Natural killer cell treated with Interleukin-12 subunit alpha and Interleukin-12 subunit beta and Interleukin-15 and Interleukin-18, amount 100 ng/mL, for 72 hours (primary cell): ENCODE measurements around the gene CD28. TPM values are rescaled to one million over a fixed set of nuclear protein-coding genes. Genes with fewer than 3 reads are reported as not detected.

Experiments
- ATAC-seq, 2 donors: fragments of 150-1000 bp; cut with Tn5 transposase in 1 of 2; sonication (Bioruptor Pico), chemical (Tn5 transposase) in 1 of 2; 2 replicates each; pipeline ENCODE4 v1.10.0; 2021
- DNase-seq: peaks from one replicate; pipeline ENCODE4 v3.0.0; 2022; ENCODE audit warnings: low spot score
- H3K27ac Mint-ChIP-seq, 2 donors: 1 replicate in 1 of 2; 2 replicates in 1 of 2; pipeline ENCODE4 v1.8.0; 2022; ENCODE audit warnings: mixed read lengths in 2 of 2, mild to moderate bottlenecking in 1 of 2, moderate library complexity in 1 of 2
- H3K27me3 Mint-ChIP-seq, 2 donors: 1 replicate in 1 of 2; 2 replicates in 1 of 2; pipeline ENCODE4 v1.8.0; 2022; ENCODE audit warnings: mixed read lengths in 2 of 2
- H3K36me3 Mint-ChIP-seq: one replicate; pipeline ENCODE4 v1.8.0; 2022; ENCODE audit warnings: mixed read lengths
- H3K4me1 Mint-ChIP-seq, 2 donors: 1 replicate in 1 of 2; 2 replicates in 1 of 2; pipeline ENCODE4 v1.8.0; 2022; ENCODE audit warnings: low read depth in 2 of 2, mixed read lengths in 2 of 2, mild to moderate bottlenecking in 1 of 2
- H3K4me3 Mint-ChIP-seq: one replicate; pipeline ENCODE4 v1.8.0; 2022; ENCODE audit warnings: mixed read lengths
- H3K9me3 Mint-ChIP-seq: 2 replicates; pipeline ENCODE4 v1.8.0; 2022; ENCODE audit warnings: mixed read lengths
- total RNA-seq, 2 donors: library from RNA; stranded (reverse); gene quantifications; one replicate each; pipeline ENCODE4 v1.2.3, GENCODE V29; 2022

Gene CD28
- total RNA-seq, 2 donors from 2014 or later = 2.5 to 3.2 TPM

DNA sequence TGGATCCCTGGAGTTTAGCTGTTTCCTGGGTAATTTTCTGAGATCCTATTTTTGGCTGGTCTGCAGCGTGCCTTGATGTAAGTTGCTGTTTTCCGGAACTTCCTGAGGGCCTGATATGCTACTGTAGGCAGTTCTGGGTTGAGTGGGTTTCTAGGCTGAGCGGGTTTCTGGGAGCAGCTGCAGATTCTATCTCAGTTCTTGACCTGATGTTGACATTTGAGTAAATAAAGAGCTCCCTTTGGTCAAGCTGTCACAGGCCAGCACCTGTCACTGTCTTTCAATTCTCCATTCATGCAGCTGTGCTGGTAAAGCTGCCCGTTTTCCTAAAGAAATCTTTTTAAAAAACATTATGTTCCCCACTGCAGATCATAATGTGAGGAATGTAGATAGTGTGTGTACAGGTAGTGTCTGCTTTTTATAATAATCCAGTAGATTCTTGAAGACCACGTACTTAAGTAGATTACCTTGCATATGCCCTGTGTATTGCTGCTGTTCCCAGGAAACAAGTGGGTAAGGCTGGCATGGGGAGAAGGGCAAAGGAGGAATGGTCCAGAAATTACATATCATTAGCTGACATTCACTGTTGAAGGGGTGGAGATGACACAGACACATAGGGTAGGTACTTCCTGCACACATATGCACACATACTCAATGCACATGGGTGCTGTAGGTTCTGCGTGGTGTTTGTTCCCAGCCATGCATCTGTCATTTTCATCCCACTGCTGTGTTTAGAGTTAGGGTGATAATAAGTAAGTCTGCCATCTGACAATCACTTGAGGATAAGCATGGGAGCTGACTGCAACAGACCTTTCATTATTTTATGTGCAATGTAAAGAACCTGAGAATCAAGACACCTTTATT is 25.9 kb downstream of the CD28 start:
- ATAC-seq = no peak
- Mint-ChIP-seq H3K9me3 (no peaks in the 10 kb centered on the region), H3K4me3 (no peak overlapping the region)

DNA sequence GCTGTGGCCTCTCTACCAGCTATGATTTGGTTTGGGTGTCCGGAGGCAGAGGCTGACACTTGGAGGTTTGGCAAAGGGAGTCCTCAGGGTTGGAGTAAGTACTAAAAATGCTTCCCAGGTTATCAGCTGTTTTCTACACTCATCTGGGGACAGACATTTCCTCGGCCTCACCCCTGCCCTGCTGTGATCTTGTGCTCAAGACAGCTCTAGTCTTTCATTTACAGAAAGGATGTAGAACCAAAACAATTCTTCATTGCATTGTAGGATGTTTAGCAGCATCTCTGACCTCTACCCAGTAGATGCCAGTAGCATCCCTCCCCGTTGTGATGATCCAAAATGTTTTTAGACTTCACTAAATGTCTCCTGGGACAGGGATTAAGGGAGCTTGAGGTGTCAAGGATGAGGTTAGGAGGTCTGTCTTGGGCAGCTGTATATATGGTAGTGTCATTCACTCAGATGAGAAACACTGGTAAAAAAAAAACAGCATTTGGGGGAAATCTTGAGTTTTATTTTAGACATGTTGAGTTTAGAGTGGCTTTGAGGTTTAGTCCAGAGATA is 26.6 kb downstream of the CD28 start:
- no peaks in the 10 kb centered on the region for H3K9me3 Mint-ChIP-seq

More for the DNA sequence above, 25.9 kb downstream of the CD28 start:
- Mint-ChIP-seq H3K27me3 (no peaks in the 10 kb centered on the region), H3K36me3 (no peaks in the 10 kb centered on the region), H3K27ac (peak overlapping the region; percentile 24 to 27), H3K4me1 (peaks cover 15 to 26% of the 10 kb centered on the region in 2 donors)
- DNase-seq = no peak

DNA sequence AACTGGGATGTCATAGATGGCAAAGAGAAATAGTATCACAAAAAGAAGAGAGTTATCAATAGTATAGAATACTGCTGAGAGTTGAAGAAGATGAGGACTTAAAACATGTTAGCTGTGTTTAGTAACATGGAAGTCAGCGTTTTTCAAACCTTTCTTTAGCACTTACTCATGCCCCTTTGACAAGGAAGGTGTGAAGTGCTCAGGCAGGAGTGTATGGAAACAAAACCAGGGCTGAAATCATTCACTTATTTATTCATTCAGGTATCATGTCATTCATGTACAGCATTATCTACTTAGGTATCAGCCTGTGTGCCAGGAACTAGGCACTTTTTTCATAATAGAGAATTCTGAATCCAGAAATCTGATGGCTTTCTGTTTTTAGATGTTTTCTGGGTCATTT is 27.2 kb downstream of the CD28 start:
- H3K4me1 Mint-ChIP-seq = peaks cover 15 to 26% of the 10 kb centered on the region in 2 donors
- H3K9me3 Mint-ChIP-seq = no peaks in the 10 kb centered on the region
- no peaks in the 10 kb centered on the region for H3K27me3 Mint-ChIP-seq
- DNase-seq (no peak), ATAC-seq (peak; percentile 65 to 67)
- no peaks in the 10 kb centered on the region for H3K36me3 Mint-ChIP-seq
- H3K27ac Mint-ChIP-seq = peak overlapping the region; percentile 27 to 45
- peak overlapping the region; percentile 14 for H3K4me3 Mint-ChIP-seq

More for the DNA sequence above, 26.6 kb downstream of the CD28 start:
- Mint-ChIP-seq H3K4me3 (peak overlapping the region; percentile 14), H3K36me3 (no peaks in the 10 kb centered on the region), H3K27me3 (no peaks in the 10 kb centered on the region), H3K4me1 (peaks cover 15 to 26% of the 10 kb centered on the region in 2 donors), H3K27ac (peak overlapping the region; percentile 27 to 45)
- DNase-seq = no peak
- no peak for ATAC-seq

DNA sequence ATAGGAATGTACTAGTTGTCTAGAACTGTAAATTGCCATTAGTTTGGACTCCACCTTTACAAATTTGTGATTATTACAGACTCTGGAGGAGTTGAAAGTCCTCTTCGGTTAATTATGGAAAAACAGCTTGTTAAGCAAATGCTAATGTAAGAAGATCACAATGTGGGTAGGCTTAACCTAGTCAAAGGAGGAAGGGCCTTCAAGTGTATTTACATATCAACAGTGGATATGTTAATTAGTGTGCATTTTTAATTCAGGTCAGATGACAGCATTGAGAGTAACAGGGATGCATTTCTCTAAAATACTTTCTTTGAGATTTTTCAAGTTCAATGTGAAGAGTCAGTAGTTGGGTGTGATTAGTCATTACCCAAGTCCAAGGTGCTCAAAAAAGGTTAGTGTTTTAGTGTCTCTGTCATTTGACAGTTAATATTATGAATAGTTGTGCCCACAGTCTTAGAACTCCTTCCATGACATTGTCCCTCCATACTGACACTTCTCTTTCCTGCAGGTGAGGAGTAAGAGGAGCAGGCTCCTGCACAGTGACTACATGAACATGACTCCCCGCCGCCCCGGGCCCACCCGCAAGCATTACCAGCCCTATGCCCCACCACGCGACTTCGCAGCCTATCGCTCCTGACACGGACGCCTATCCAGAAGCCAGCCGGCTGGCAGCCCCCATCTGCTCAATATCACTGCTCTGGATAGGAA is 28.0 kb downstream of the CD28 start:
- no peaks in the 10 kb centered on the region for H3K27me3 Mint-ChIP-seq
- DNase-seq = no peak
- no peaks in the 10 kb centered on the region for H3K36me3 Mint-ChIP-seq
- peak overlapping the region; percentile 45 to 67 for H3K27ac Mint-ChIP-seq
- H3K4me1 Mint-ChIP-seq = peaks cover 15 to 28% of the 10 kb centered on the region in 2 donors
- no peaks in the 10 kb centered on the region for H3K9me3 Mint-ChIP-seq
- ATAC-seq = peak in 1 of 2 donors; percentile 5
- no peak overlapping the region for H3K4me3 Mint-ChIP-seq

DNA sequence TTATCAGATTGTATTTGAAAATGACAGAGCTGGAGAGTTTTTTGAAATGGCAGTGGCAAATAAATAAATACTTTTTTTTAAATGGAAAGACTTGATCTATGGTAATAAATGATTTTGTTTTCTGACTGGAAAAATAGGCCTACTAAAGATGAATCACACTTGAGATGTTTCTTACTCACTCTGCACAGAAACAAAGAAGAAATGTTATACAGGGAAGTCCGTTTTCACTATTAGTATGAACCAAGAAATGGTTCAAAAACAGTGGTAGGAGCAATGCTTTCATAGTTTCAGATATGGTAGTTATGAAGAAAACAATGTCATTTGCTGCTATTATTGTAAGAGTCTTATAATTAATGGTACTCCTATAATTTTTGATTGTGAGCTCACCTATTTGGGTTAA is 30.9 kb downstream of the CD28 start:
- DNase-seq (no peak), ATAC-seq (peak in 1 of 2 donors; percentile 49)
- Mint-ChIP-seq H3K4me3 (peak overlapping the region; percentile 16), H3K9me3 (no peaks in the 10 kb centered on the region), H3K27ac (peak overlapping the region; percentile 41 to 60), H3K27me3 (no peaks in the 10 kb centered on the region), H3K36me3 (no peaks in the 10 kb centered on the region), H3K4me1 (peaks cover 19 to 31% of the 10 kb centered on the region in 2 donors)

DNA sequence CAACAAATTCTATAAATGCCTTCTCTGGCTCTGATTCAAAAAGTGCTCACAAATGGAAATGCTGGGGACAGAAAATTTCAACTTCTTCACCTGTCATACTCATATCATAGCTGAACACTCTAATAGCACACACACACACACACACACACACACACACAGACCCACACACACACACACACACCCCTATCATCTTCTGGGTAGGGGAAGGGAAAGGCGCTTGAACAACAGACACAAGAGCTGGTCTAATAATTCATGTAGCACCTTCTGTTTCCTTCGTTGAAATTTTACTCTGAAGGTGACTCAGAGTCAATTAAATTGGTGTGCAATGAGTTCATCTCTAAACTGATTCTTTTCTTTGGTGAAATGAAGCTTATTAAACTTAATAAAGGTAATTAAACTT is 32.9 kb downstream of the CD28 start:
- Mint-ChIP-seq H3K4me3 (peak overlapping the region; percentile 58), H3K36me3 (peaks cover 2% of the 10 kb centered on the region), H3K27ac (peak overlapping the region; percentile 68 to 72), H3K27me3 (no peaks in the 10 kb centered on the region), H3K4me1 (peaks cover 12 to 25% of the 10 kb centered on the region in 2 donors), H3K9me3 (no peaks in the 10 kb centered on the region)
- ATAC-seq (peak in 1 of 2 donors; percentile 43), DNase-seq (no peak)

DNA sequence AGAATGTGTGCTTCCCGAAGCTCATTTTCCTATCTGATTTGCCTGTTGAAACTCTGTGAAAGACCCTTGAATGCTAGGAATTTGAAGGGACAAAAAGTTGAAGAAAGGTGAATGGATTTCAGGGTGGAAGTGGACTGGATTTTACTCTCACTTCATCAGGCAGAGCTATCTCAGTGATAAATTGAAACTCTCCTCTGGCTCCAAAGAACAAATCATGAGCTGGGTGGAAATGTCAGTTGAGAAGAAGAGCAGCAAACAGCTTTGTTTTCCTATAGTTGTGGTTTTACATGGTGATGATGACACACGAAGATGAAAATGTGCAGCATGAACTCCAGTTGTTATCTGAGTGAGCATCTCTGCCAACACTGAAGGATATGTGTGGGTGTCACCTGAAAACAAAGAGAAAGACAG is 34.4 kb downstream of the CD28 start:
- Mint-ChIP-seq H3K4me3 (peak overlapping the region; percentile 67), H3K36me3 (peaks cover 7% of the 10 kb centered on the region), H3K27ac (peak overlapping the region; percentile 68 to 72), H3K9me3 (peaks cover 3% of the 10 kb centered on the region), H3K4me1 (peaks cover 16 to 31% of the 10 kb centered on the region in 2 donors), H3K27me3 (peaks cover 0 to 2% of the 10 kb centered on the region in 2 donors)
- DNase-seq (no peak), ATAC-seq (peak; percentile 64 to 75)

DNA sequence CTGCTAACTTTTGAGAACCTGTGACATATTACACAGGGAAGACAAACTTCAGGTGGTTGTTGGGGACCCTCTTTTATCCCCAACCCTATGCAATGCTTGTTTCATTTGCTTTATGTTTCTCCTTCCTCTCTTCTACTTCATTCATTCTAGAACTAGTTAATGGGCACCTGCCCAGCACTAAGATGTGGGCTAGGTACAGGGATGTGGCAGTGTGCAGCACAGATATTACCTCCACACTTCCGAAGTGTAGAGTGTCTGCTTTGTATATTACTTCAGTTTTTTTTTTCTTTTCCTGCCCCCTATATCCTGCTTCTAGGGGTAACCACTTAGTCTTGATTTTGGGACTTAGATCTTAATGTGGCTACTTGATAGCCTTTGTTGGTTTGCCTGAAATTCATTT is 35.1 kb downstream of the CD28 start:
- peaks cover 3% of the 10 kb centered on the region for H3K9me3 Mint-ChIP-seq

DNA sequence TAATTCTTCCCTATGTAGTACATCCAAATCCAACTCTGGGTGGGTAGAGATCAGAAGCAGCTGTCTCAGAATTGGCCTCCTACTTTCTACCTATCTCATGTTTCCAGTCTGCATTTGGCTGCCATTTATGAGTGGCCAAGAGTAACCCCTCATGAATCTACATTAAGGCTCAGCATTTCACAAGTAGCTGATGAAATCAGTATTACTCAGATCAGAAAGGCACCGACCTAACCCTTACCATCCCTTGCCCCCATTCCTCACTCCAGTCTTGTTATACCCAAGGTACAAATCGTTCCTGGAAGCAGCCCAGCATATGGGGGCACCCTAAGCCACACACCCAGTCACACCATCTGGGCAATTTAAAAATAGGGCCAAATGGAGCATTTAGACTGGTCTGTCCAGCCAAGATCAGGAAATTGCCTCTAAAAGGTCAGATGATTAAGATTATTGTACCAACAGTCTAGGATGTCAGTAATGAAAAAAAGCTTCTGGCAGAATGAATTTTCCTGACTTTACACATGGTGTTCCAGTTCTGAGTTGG is 37.1 kb downstream of the CD28 start:
- Mint-ChIP-seq H3K27ac (no peak overlapping the region), H3K36me3 (peaks cover 7% of the 10 kb centered on the region), H3K9me3 (peaks cover 3% of the 10 kb centered on the region), H3K27me3 (peaks cover 0 to 2% of the 10 kb centered on the region in 2 donors), H3K4me3 (no peak overlapping the region), H3K4me1 (peaks cover 16 to 35% of the 10 kb centered on the region in 2 donors)
- DNase-seq = no peak
- no peak for ATAC-seq

More for the DNA sequence above, 35.1 kb downstream of the CD28 start:
- ATAC-seq (no peak), DNase-seq (no peak)
- Mint-ChIP-seq H3K27me3 (peaks cover 0 to 2% of the 10 kb centered on the region in 2 donors), H3K4me1 (peaks cover 16 to 31% of the 10 kb centered on the region in 2 donors), H3K27ac (peak overlapping the region; percentile 68 to 72), H3K4me3 (peak overlapping the region; percentile 67), H3K36me3 (peaks cover 7% of the 10 kb centered on the region)

DNA sequence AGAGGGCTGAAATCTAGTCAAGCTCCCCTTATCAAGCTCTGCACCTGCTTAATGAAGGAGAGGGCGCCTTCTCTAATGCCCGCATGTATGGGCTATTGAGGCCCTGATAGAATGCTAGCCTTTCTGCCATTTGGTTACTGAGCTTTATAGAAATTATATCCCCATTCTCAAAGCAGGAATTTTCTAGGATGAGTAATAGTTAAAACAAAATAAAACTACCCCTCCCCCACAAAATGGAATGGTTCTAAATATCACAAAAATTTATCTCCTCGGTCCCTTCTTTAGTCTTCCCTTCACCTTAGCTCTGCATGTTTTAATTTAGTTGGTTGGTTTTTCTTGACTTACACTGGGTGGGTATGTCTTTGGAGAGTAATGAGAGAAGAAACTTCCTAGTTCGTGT is 37.7 kb downstream of the CD28 start:
- no peak overlapping the region for H3K27ac Mint-ChIP-seq
- H3K36me3 Mint-ChIP-seq = peaks cover 7% of the 10 kb centered on the region
- H3K4me3 Mint-ChIP-seq = no peak overlapping the region
- no peak for DNase-seq
- peaks cover 3% of the 10 kb centered on the region for H3K9me3 Mint-ChIP-seq
- H3K27me3 Mint-ChIP-seq = peaks cover 0 to 5% of the 10 kb centered on the region in 2 donors
- ATAC-seq = no peak
- peaks cover 19 to 38% of the 10 kb centered on the region in 2 donors for H3K4me1 Mint-ChIP-seq

DNA sequence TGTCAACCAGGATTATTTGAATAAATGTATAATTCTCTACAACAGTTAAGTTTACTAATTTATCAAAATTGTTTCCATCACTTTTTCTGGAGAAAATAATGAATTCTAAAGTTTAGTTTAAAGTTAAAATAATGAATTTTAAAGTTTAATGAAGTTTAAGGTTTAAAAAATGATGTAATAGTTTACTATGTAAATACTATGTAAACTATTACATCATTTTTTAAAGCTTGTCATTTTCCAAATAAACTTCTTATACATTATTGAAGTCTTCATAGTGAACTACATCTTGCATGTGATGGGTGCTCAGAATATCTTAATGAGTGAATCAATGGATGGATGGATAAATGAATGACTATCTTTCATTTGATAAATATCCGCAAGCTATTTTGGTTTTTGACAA is 38.8 kb downstream of the CD28 start:
- peaks cover 0 to 9% of the 10 kb centered on the region in 2 donors for H3K27me3 Mint-ChIP-seq
- DNase-seq (no peak), ATAC-seq (no peak)
- no peak overlapping the region for H3K4me3 Mint-ChIP-seq
- H3K9me3 Mint-ChIP-seq = peaks cover 3% of the 10 kb centered on the region
- peaks cover 7% of the 10 kb centered on the region for H3K36me3 Mint-ChIP-seq
- peaks cover 19 to 29% of the 10 kb centered on the region in 2 donors for H3K4me1 Mint-ChIP-seq
- no peak overlapping the region for H3K27ac Mint-ChIP-seq

DNA sequence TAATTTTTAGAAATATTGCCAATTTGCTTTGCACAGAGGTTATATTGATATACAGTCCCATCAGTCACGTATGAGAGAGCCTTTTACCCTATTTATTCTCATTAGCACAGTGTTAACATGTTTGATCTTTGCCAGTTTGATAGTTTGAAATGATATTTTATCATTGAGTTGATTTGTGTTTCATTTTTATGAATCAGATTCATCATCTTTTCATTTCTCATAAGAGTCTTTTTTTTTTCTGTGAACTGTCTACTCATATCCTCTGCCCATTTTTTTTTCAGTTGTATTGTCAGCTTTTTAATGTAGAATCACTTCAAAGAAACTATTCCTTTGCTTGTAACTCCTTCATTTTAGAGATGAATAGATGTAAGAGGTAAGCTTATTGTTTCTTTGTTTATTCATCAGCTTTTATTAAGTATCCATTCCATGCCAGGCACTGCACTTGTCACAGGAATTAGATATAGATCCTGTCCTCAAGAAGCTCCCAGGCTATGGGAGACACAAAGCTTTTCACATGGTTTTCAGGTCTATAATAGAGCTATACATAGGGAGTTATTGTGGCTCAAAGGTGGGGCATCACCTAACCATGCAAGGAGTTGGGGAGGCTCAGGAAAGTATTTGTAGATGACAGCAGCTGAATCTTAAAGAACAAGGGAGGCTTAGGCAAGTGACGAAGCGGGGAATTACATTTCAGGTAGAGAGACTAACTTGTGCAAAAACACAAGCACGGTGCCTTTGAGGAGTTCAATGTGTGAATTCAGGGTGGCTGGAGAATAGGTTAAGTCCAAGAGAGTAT is 42.1 kb downstream of the CD28 start:
- peaks cover 3% of the 10 kb centered on the region for H3K9me3 Mint-ChIP-seq
- DNase-seq = no peak

More for the DNA sequence above, 42.1 kb downstream of the CD28 start:
- Mint-ChIP-seq H3K27me3 (peaks cover 0 to 9% of the 10 kb centered on the region in 2 donors), H3K36me3 (peaks cover 7% of the 10 kb centered on the region), H3K4me3 (peak overlapping the region; percentile 2), H3K27ac (peak overlapping the region; percentile 24 to 47), H3K4me1 (peaks cover 7 to 13% of the 10 kb centered on the region in 2 donors)
- no peak for ATAC-seq
